GM12878 (cell line): Measurements from ENCODE around the gene SEC14L1.

Experiments
- BRCA1 ChIP-seq: IDR thresholded peaks from 2 replicates; pipeline ENCODE4 v1.6.1; 2011; ENCODE audit warnings: low read depth, low read length, improper control_type of control experiment
- POLR2AphosphoS5 ChIP-seq: IDR thresholded peaks from 2 replicates; pipeline ENCODE4 v1.6.1; 2011; ENCODE audit warnings: mild to moderate bottlenecking, low read length, inconsistent platforms
- SP1 ChIP-seq: IDR thresholded peaks from one replicate; pipeline ENCODE4 v1.6.1; 2011; ENCODE audit warnings: low read depth, low read length
- SUZ12 ChIP-seq: fragments of 200-600 bp; sonication (generic); IDR thresholded peaks from one replicate; pipeline ENCODE4 v1.6.1; 2018; ENCODE audit warnings: antibody characterized with exemption, mild to moderate bottlenecking; ENCODE audit not compliant: unreplicated experiment
- TF ChIP-seq, protein P1 (sequence below), 3 experiments: IDR thresholded peaks in 2 of 3; conservative IDR thresholded peaks in 1 of 3; 2 replicates each; pipeline ENCODE4 v1.5.1; 2011; ENCODE audit warnings: low read depth in 3 of 3, low read length in 3 of 3, mild to moderate bottlenecking in 3 of 3, control low read depth in 2 of 3, moderate library complexity in 2 of 3, inconsistent platforms in 1 of 3, mixed read lengths in 1 of 3; ENCODE audit not compliant: control insufficient read depth in 2 of 3, insufficient read depth in 1 of 3; ENCODE audit errors: extremely low read depth in 1 of 3

DNA sequence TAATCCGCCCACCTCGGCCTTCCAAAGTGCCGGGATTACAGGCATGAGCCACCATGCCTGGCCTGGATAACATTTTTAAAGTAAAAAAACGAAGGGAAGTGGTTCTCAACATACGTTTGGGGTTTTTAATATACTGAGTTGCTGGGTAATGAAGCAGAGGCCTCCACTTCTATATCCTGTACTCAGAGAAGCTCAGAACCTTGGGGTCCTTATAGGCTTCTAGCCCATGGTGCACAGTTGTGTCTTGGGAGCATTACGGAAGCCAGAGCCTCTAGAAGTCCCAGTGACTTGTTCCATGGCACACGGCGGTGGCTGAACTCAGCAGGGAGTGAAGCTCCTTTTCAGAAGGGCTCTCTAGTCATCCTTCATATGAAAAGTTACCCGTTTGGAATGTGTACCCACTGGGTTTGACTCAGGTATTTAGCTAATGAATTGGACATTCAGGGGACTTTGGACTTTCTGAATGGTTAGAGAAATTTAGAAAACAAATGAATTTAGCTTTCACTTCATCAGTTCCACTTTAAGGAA lies 67.0 kb downstream of the SEC14L1 start:
- TF ChIP-seq SUZ12: no peak
- TF ChIP-seq, protein P1, sequence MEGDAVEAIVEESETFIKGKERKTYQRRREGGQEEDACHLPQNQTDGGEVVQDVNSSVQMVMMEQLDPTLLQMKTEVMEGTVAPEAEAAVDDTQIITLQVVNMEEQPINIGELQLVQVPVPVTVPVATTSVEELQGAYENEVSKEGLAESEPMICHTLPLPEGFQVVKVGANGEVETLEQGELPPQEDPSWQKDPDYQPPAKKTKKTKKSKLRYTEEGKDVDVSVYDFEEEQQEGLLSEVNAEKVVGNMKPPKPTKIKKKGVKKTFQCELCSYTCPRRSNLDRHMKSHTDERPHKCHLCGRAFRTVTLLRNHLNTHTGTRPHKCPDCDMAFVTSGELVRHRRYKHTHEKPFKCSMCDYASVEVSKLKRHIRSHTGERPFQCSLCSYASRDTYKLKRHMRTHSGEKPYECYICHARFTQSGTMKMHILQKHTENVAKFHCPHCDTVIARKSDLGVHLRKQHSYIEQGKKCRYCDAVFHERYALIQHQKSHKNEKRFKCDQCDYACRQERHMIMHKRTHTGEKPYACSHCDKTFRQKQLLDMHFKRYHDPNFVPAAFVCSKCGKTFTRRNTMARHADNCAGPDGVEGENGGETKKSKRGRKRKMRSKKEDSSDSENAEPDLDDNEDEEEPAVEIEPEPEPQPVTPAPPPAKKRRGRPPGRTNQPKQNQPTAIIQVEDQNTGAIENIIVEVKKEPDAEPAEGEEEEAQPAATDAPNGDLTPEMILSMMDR (IDR thresholded peaks at IDR 0.05 in 2 of 3, conservative IDR thresholded peaks at IDR 0.05 in 1 of 3; ENCODE audit: control insufficient read depth in 2 of 3, extremely low read depth in 1 of 3, insufficient read depth in 1 of 3, low read depth in 3 of 3, low read length in 3 of 3): no peak
- no peak for TF ChIP-seq SP1
- TF ChIP-seq BRCA1: no peak
- TF ChIP-seq POLR2AphosphoS5: no peak
